ENCODE measurements around the gene POLL.

Gene POLL

DNA sequence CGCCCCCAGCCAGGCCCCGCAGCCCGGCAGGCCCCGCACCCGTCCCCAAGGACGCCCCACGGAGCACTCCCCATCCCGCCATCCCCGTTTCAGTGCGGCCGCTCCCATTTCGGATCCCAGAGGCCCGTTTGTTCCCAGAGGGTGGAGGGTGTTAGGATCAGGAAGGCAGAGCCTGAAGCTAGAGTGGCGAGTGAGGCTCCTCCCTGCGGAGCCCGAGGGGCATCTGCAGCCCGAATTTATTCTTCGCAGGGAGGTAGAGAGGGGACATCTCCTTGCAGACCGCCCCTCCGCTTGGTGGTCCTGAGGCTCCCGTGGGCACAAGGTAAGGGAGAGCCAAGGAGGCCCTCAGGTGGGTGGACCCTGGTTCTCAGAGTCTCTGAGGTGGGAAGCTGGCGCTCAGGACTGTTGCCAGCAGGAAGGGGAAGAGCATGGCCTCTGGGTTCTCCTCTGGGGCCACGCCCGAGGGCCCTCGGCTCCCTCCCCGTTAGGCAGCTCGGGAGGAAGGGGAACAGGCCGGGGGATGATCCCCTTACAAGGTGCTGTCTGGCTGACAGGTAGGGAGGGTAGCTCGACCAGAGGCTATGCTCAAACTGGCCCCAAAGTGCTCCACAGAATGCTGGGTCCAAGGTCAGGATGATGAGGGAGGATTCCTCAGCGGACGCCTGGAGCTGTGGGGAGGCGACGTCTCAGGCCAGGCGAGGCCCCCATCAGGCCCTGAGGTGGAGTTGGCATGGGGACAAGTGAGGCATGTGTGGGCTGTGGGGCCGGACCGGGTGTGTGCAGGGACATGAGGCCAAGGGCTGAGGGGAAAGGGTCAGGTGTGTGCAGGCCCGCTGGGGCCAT is 17.4 kb downstream of the POLL start:
- DNase-seq (ENCODE audit: low spot score): no peak
- H3K27ac ChIP-seq: peak overlapping the region; percentile 8
- CTCF ChIA-PET: interaction anchor here (0.5 to 3.3 kb wide), 24 partner anchors 10 to 1935 kb away, joined by 3 to 43 read pairs (median 4); no protein-coding TSS in a partner anchor
- POLR2A ChIA-PET (ENCODE audit: low non-redundant PET): interaction anchor here (0.5 kb wide), 1 partner anchor 129 kb away, joined by 5 read pairs; no protein-coding TSS in a partner anchor
- TF ChIP-seq, protein P1, sequence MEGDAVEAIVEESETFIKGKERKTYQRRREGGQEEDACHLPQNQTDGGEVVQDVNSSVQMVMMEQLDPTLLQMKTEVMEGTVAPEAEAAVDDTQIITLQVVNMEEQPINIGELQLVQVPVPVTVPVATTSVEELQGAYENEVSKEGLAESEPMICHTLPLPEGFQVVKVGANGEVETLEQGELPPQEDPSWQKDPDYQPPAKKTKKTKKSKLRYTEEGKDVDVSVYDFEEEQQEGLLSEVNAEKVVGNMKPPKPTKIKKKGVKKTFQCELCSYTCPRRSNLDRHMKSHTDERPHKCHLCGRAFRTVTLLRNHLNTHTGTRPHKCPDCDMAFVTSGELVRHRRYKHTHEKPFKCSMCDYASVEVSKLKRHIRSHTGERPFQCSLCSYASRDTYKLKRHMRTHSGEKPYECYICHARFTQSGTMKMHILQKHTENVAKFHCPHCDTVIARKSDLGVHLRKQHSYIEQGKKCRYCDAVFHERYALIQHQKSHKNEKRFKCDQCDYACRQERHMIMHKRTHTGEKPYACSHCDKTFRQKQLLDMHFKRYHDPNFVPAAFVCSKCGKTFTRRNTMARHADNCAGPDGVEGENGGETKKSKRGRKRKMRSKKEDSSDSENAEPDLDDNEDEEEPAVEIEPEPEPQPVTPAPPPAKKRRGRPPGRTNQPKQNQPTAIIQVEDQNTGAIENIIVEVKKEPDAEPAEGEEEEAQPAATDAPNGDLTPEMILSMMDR (conservative IDR thresholded peaks at IDR 0.05; ENCODE audit: low read depth): peak; percentile 50

GRCh38 chr10:101569622-101570427 is 18.2 kb downstream of the POLL start:
- TF ChIP-seq, protein P1 (conservative IDR thresholded peaks at IDR 0.05; ENCODE audit: low read depth): peak; percentile 81
- DNase-seq (ENCODE audit: low spot score): peak; percentile 88
- ChIA-PET POLR2A (ENCODE audit: low non-redundant PET) (interaction anchor here (0.6 to 0.7 kb wide), 2 partner anchors 17 to 501 kb away, joined by 3 read pairs; no protein-coding TSS in a partner anchor), CTCF (interaction anchor here (0.5 to 3.3 kb wide), 27 partner anchors 9 to 576 kb away, joined by 3 to 43 read pairs (median 4); no protein-coding TSS in a partner anchor)
- H3K27ac ChIP-seq: peak overlapping the region; percentile 8

DNA sequence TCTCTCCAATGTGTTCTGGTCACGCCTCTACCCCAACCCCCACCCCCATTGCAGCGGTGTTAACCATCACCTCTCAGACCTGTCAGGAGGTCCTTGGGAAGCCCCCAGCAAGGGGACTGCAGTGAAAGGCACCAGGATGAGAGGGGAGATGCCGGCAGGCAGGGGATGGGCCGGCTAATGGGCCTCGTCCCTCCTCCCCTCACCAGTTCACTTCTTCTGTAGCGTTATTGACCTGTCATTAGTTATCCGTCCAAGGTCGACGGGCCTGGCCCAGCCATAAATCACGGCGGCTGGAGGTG is 18.8 kb downstream of the POLL start:
- no peak overlapping the region for H3K27ac ChIP-seq
- no peak for DNase-seq (ENCODE audit: low spot score)
- TF ChIP-seq, protein P1 (conservative IDR thresholded peaks at IDR 0.05; ENCODE audit: low read depth): no peak
- ChIA-PET CTCF (interaction anchor here (0.5 to 3.3 kb wide), 22 partner anchors 8 to 575 kb away, joined by 3 to 43 read pairs (median 4); no protein-coding TSS in a partner anchor), POLR2A (ENCODE audit: low non-redundant PET) (interaction anchor here (0.6 to 0.7 kb wide), 2 partner anchors 17 to 500 kb away, joined by 3 read pairs; no protein-coding TSS in a partner anchor)

DNA sequence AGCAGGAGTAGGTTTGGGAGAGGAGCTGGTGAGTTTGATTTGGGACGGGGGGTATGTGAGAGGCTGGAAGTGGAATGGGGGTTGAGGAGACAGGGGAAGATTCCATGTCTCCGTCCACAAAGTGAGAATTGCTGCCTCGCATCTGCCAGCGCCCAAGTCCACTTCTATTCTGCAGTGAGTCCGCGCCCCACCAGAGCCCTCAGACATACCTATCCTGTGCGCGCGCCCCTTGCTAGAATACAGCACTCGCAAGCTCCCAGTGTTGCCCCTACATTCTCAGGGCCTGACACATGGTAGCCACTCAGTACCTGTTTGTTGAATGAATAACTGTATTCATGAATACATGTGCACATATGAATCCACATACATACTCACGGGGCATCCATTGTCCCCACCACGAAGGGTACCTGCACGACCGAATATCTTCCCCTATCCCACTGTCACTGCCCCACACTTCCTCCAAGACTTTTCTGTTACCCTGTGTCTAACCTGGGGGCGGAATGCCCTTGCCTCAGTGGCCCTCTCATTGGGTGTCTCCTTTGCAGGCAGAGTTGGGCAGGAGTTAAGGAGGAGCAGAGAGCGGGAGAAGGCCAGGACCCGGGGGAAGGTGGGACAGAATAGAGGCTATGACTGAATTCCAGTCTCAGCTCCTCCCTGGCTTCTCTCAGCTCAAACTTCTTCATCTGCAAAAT is 19.9 kb downstream of the POLL start:
- TF ChIP-seq, protein P1 (conservative IDR thresholded peaks at IDR 0.05; ENCODE audit: low read depth): no peak
- ChIA-PET POLR2A (ENCODE audit: low non-redundant PET) (no interaction called here), CTCF (interaction anchor here (1.1 to 1.3 kb wide), 2 partner anchors 213 to 354 kb away, joined by 3 to 7 read pairs; no protein-coding TSS in a partner anchor)
- DNase-seq (ENCODE audit: low spot score): no peak
- H3K27ac ChIP-seq: no peak overlapping the region

GRCh38 chr10:101567165-101568006 is 20.7 kb downstream of the POLL start:
- TF ChIP-seq, protein P1 (conservative IDR thresholded peaks at IDR 0.05; ENCODE audit: low read depth): no peak
- no peak overlapping the region for H3K27ac ChIP-seq
- ChIA-PET CTCF (interaction anchor here (1.1 to 1.3 kb wide), 2 partner anchors 214 to 353 kb away, joined by 3 to 7 read pairs; no protein-coding TSS in a partner anchor), POLR2A (ENCODE audit: low non-redundant PET) (no interaction called here)
- DNase-seq (ENCODE audit: low spot score): no peak
